ENCODE data around the gene ADCY5. TPM values are rescaled to one million over a fixed set of nuclear protein-coding genes. Genes with fewer than 3 reads are reported as not detected.

ADCY5 gene
- total RNA-seq, 1 donor from 2014 or later, result 6.8 TPM

GRCh38 chr3:123339302-123339701 is 109.6 kb downstream of the ADCY5 start:
- Mint-ChIP-seq H3K9me3 (no peaks in the 10 kb centered on the region), H3K4me3 (no peak overlapping the region), H3K36me3 (no peaks in the 10 kb centered on the region), H3K27ac (no peak overlapping the region), H3K27me3 (ENCODE audit: low read depth) (no peaks in the 10 kb centered on the region), H3K4me1 (peaks cover 7% of the 10 kb centered on the region)
- no peak for TF ChIP-seq CTCF (IDR thresholded peaks at IDR 0.05; ENCODE audit: unreplicated experiment)
- no peak for DNase-seq (ENCODE audit: low spot score in 2 of 2, unreplicated experiment in 2 of 2)

GRCh38 chr3:123338620-123339061 is 110.2 kb downstream of the ADCY5 start:
- H3K4me3 Mint-ChIP-seq, result no peak overlapping the region

GRCh38 chr3:123337948-123338619 is 110.8 kb downstream of the ADCY5 start:
- Mint-ChIP-seq H3K36me3 (no peaks in the 10 kb centered on the region), H3K4me3 (no peak overlapping the region), H3K9me3 (no peaks in the 10 kb centered on the region), H3K4me1 (peaks cover 5% of the 10 kb centered on the region), H3K27me3 (ENCODE audit: low read depth) (no peaks in the 10 kb centered on the region), H3K27ac (no peak overlapping the region)
- no peak for DNase-seq (ENCODE audit: low spot score in 2 of 2, unreplicated experiment in 2 of 2)
- no peak for TF ChIP-seq CTCF (IDR thresholded peaks at IDR 0.05; ENCODE audit: unreplicated experiment)

More at GRCh38 chr3:123338620-123339061, 110.2 kb downstream of the ADCY5 start:
- H3K36me3 Mint-ChIP-seq, result no peaks in the 10 kb centered on the region
- no peak overlapping the region for H3K27ac Mint-ChIP-seq
- no peaks in the 10 kb centered on the region for H3K27me3 Mint-ChIP-seq (ENCODE audit: low read depth)
- DNase-seq (ENCODE audit: low spot score in 2 of 2, unreplicated experiment in 2 of 2), result no peak
- peaks cover 5% of the 10 kb centered on the region for H3K4me1 Mint-ChIP-seq
- H3K9me3 Mint-ChIP-seq, result no peaks in the 10 kb centered on the region
- no peak for TF ChIP-seq CTCF (IDR thresholded peaks at IDR 0.05; ENCODE audit: unreplicated experiment)

GRCh38 chr3:123337226-123337625 is 111.7 kb downstream of the ADCY5 start:
- no peak for TF ChIP-seq CTCF (IDR thresholded peaks at IDR 0.05; ENCODE audit: unreplicated experiment)
- no peaks in the 10 kb centered on the region for H3K9me3 Mint-ChIP-seq
- no peaks in the 10 kb centered on the region for H3K27me3 Mint-ChIP-seq (ENCODE audit: low read depth)
- H3K4me1 Mint-ChIP-seq, result peaks cover 5% of the 10 kb centered on the region
- no peaks in the 10 kb centered on the region for H3K36me3 Mint-ChIP-seq
- no peak overlapping the region for H3K27ac Mint-ChIP-seq
- H3K4me3 Mint-ChIP-seq, result no peak overlapping the region
- DNase-seq (ENCODE audit: low spot score in 2 of 2, unreplicated experiment in 2 of 2), result no peak

GRCh38 chr3:123336441-123336851 is 112.4 kb downstream of the ADCY5 start:
- DNase-seq (ENCODE audit: low spot score in 2 of 2, unreplicated experiment in 2 of 2), result no peak
- Mint-ChIP-seq H3K9me3 (no peaks in the 10 kb centered on the region), H3K36me3 (no peaks in the 10 kb centered on the region), H3K27me3 (ENCODE audit: low read depth) (no peaks in the 10 kb centered on the region), H3K27ac (no peak overlapping the region), H3K4me1 (peaks cover 3% of the 10 kb centered on the region), H3K4me3 (no peak overlapping the region)
- TF ChIP-seq CTCF (IDR thresholded peaks at IDR 0.05; ENCODE audit: unreplicated experiment), result no peak
